ENCODE measurements around the gene SMO. TPM values are rescaled to one million over a fixed set of nuclear protein-coding genes. Genes with fewer than 3 reads are reported as not detected.

SMO gene
- total RNA-seq, 1 experiment from 2014 or later, result 15.7 TPM

GRCh38 chr7:129255800-129256199, 67.4 kb downstream of the SMO start:
- no peak overlapping the region for H3K4me2 ChIP-seq (ENCODE audit: low read length)
- H3K79me2 ChIP-seq (ENCODE audit: low read length), result no peaks in the 10 kb centered on the region
- H3F3A ChIP-seq (ENCODE audit: low read length, unreplicated experiment), result no peaks in the 10 kb centered on the region
- H3K4me1 ChIP-seq (ENCODE audit: insufficient read depth, low read length), result no peaks in the 10 kb centered on the region
- no TSS peak for BruUV-seq (replicated peaks)
- no peaks in the 10 kb centered on the region for H3K27me3 ChIP-seq (ENCODE audit: low read length)
- ATAC-seq (no peak), DNase-seq (no peak)
- H3K9ac ChIP-seq (ENCODE audit: low read length), result no peak overlapping the region
- H3K9me2 ChIP-seq (replicated peaks; ENCODE audit: low read length), result no peaks in the 10 kb centered on the region
- ChIA-PET POLR2A (ENCODE audit: unreplicated experiment) (no interaction called here), CTCF (no interaction called here)
- no peaks in the 10 kb centered on the region for H3K9me3 ChIP-seq (ENCODE audit: low read length)
- H3K27ac ChIP-seq (ENCODE audit: low read length), result no peak overlapping the region
- H2AFZ ChIP-seq (ENCODE audit: low read length), result no peak overlapping the region
- H4K20me1 ChIP-seq (ENCODE audit: low read length), result no peaks in the 10 kb centered on the region
- no peak overlapping the region for H3K4me3 ChIP-seq (ENCODE audit: low read length)
- no peak for TF ChIP-seq EZH2phosphoT487 (IDR thresholded peaks at IDR 0.05; ENCODE audit: borderline replicate concordance, low read length)
- no peak for TF ChIP-seq EZH2 (IDR thresholded peaks at IDR 0.05; ENCODE audit: low read length, unreplicated experiment)
- no peak for TF ChIP-seq CTCF (conservative IDR thresholded peaks at IDR 0.05; ENCODE audit: low read depth, low read length)
- intact Hi-C loops (cut with micrococcal nuclease), result no loop called here
- no peaks in the 10 kb centered on the region for H3K36me3 ChIP-seq (ENCODE audit: low read depth, low read length)

GRCh38 chr7:129256221-129256620, 67.8 kb downstream of the SMO start:
- no peak overlapping the region for H3K4me3 ChIP-seq (ENCODE audit: low read length)
- H3K27me3 ChIP-seq (ENCODE audit: low read length), result no peaks in the 10 kb centered on the region
- CTCF ChIA-PET, result no interaction called here
- no peaks in the 10 kb centered on the region for H3K4me1 ChIP-seq (ENCODE audit: insufficient read depth, low read length)
- POLR2A ChIA-PET (ENCODE audit: unreplicated experiment), result no interaction called here
- H2AFZ ChIP-seq (ENCODE audit: low read length), result no peak overlapping the region
- no TSS peak for BruUV-seq (replicated peaks)
- no peak for TF ChIP-seq EZH2 (IDR thresholded peaks at IDR 0.05; ENCODE audit: low read length, unreplicated experiment)
- TF ChIP-seq EZH2phosphoT487 (IDR thresholded peaks at IDR 0.05; ENCODE audit: borderline replicate concordance, low read length), result no peak
- TF ChIP-seq CTCF (conservative IDR thresholded peaks at IDR 0.05; ENCODE audit: low read depth, low read length), result no peak
- no peaks in the 10 kb centered on the region for H3K79me2 ChIP-seq (ENCODE audit: low read length)
- no peaks in the 10 kb centered on the region for H3K9me3 ChIP-seq (ENCODE audit: low read length)
- no peak overlapping the region for H3K27ac ChIP-seq (ENCODE audit: low read length)
- H4K20me1 ChIP-seq (ENCODE audit: low read length), result no peaks in the 10 kb centered on the region
- H3K9me2 ChIP-seq (replicated peaks; ENCODE audit: low read length), result no peaks in the 10 kb centered on the region
- ATAC-seq (peak; percentile 43), DNase-seq (no peak)
- no peaks in the 10 kb centered on the region for H3K36me3 ChIP-seq (ENCODE audit: low read depth, low read length)
- intact Hi-C loops (cut with micrococcal nuclease), result no loop called here
- H3F3A ChIP-seq (ENCODE audit: low read length, unreplicated experiment), result no peaks in the 10 kb centered on the region
- no peak overlapping the region for H3K4me2 ChIP-seq (ENCODE audit: low read length)
- H3K9ac ChIP-seq (ENCODE audit: low read length), result no peak overlapping the region

GRCh38 chr7:129257168-129257567, 68.7 kb downstream of the SMO start:
- no peak for ATAC-seq
- ChIA-PET POLR2A (ENCODE audit: unreplicated experiment) (no interaction called here), CTCF (no interaction called here)

More at GRCh38 chr7:129257168-129257567, 68.7 kb downstream of the SMO start:
- Histone ChIP-seq H3K9ac (ENCODE audit: low read length) (no peak overlapping the region), H3K4me1 (ENCODE audit: insufficient read depth, low read length) (no peaks in the 10 kb centered on the region), H3K4me3 (ENCODE audit: low read length) (no peak overlapping the region), H3K27me3 (ENCODE audit: low read length) (no peaks in the 10 kb centered on the region), H3K36me3 (ENCODE audit: low read depth, low read length) (no peaks in the 10 kb centered on the region), H3K9me2 (replicated peaks; ENCODE audit: low read length) (no peaks in the 10 kb centered on the region), H3K27ac (ENCODE audit: low read length) (no peak overlapping the region), H2AFZ (ENCODE audit: low read length) (no peak overlapping the region), H3K4me2 (ENCODE audit: low read length) (no peak overlapping the region), H3K79me2 (ENCODE audit: low read length) (no peaks in the 10 kb centered on the region), H3F3A (ENCODE audit: low read length, unreplicated experiment) (no peaks in the 10 kb centered on the region), H3K9me3 (ENCODE audit: low read length) (no peaks in the 10 kb centered on the region), H4K20me1 (ENCODE audit: low read length) (no peaks in the 10 kb centered on the region)
- BruUV-seq (replicated peaks), result no TSS peak
- TF ChIP-seq EZH2phosphoT487 (IDR thresholded peaks at IDR 0.05; ENCODE audit: borderline replicate concordance, low read length) (no peak), CTCF (conservative IDR thresholded peaks at IDR 0.05; ENCODE audit: low read depth, low read length) (no peak), EZH2 (IDR thresholded peaks at IDR 0.05; ENCODE audit: low read length, unreplicated experiment) (no peak)
- intact Hi-C loops (cut with micrococcal nuclease), result no loop called here
- DNase-seq, result no peak
